Stomach (tissue), 4 donors: Measurements from ENCODE around the gene ARHGEF12.

Experiments
- CTCF ChIP-seq, 7 experiments: fragments of 450-650 bp in 4 of 7; fragments of 200-600 bp in 3 of 7; sonication (generic) in 3 of 7; IDR thresholded peaks; one replicate each; pipeline ENCODE4 v1.5.1; 2016 to 2019; ENCODE audit warnings: antibody characterized with exemption in 7 of 7, control low read depth in 2 of 7, mild to moderate bottlenecking in 1 of 7
- EP300 ChIP-seq: sonication (generic); formaldehyde crosslinking; IDR thresholded peaks from one replicate; pipeline ENCODE4 v1.6.1; 2017; ENCODE audit warnings: antibody characterized with exemption

DNA sequence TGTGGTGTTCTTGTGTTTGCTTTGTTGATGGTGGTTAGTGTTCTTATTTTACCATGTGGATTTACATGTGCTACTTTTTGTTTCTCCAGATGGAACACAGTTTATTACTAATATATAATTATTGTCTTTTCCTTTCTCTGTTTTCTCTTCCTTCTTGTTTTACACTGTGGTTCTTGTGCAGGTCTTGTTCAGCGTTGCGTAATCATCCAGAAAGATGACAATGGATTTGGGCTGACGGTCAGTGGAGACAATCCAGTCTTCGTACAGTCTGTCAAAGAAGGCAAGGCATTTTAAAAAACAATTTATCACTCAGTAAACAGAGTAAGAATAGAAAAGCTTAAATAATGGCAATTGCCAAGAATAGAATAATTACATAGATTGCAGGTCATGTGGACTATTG is 84.4 kb downstream of the ARHGEF12 start:
- TF ChIP-seq CTCF (IDR thresholded peaks at IDR 0.05): no peak
- no peak for TF ChIP-seq EP300
